GM21390 (cell line): ENCODE results near the gene PLEKHG4B.
"Not testable (repeated sequence)": the region's sequence is repeated elsewhere in the genome, so short reads cannot be mapped to it uniquely, and the experiment has no call there.

Source experiments
- ATAC-seq: cut with Tn5 transposase; IDR thresholded peaks from one replicate; pipeline ENCODE4 v1.9.1; 2021; ENCODE audit not compliant: unreplicated experiment

The PLEKHG4B gene

GRCh38 chr5:197892-198489 is 106.0 kb downstream of the PLEKHG4B start:
- no peak for ATAC-seq

- no peak for ATAC-seq
These were observed 106.7 kb downstream of the PLEKHG4B start for GRCh38 chr5:198516-199196.

- no peak for ATAC-seq
These were observed 107.4 kb downstream of the PLEKHG4B start for GRCh38 chr5:199197-199949.

- ATAC-seq: no peak
These were observed 108.1 kb downstream of the PLEKHG4B start for GRCh38 chr5:199950-200645.

- ATAC-seq: no peak
These were observed 109.0 kb downstream of the PLEKHG4B start for GRCh38 chr5:200985-201384.

- ATAC-seq: no peak
These were observed 109.7 kb downstream of the PLEKHG4B start for GRCh38 chr5:201672-202071.

GRCh38 chr5:203246-203930 is 111.4 kb downstream of the PLEKHG4B start:
- no peak for ATAC-seq

- ATAC-seq: no peak
These were observed 112.0 kb downstream of the PLEKHG4B start for GRCh38 chr5:204001-204400.

GRCh38 chr5:204462-204861 is 112.5 kb downstream of the PLEKHG4B start:
- no peak for ATAC-seq

- no peak for ATAC-seq
These were observed 113.2 kb downstream of the PLEKHG4B start for GRCh38 chr5:204966-205670.

GRCh38 chr5:206406-206805 is 114.4 kb downstream of the PLEKHG4B start:
- no peak for ATAC-seq

- ATAC-seq: no peak
These were observed 115.1 kb downstream of the PLEKHG4B start for GRCh38 chr5:206927-207536.

- no peak for ATAC-seq
These were observed 115.6 kb downstream of the PLEKHG4B start for GRCh38 chr5:207599-207998.

GRCh38 chr5:208449-209114 is 116.6 kb downstream of the PLEKHG4B start:
- ATAC-seq: no peak

GRCh38 chr5:213803-214395 is 121.9 kb downstream of the PLEKHG4B start:
- no peak for ATAC-seq

GRCh38 chr5:215256-215655 is 123.3 kb downstream of the PLEKHG4B start:
- not testable (repeated sequence) for ATAC-seq

GRCh38 chr5:216076-216475 is 124.1 kb downstream of the PLEKHG4B start:
- ATAC-seq: not testable (repeated sequence)

GRCh38 chr5:217494-218456 is 125.8 kb downstream of the PLEKHG4B start, which contains the start of the genes CCDC127 and SDHA:
Gene CCDC127 (minus strand): TSS chr5:218153. CDS start chr5:216849, 1,304 bp downstream.
Gene SDHA (plus strand): TSS chr5:218320. CDS start chr5:218356, 36 bp downstream.
- ATAC-seq: peak; percentile 67
